K562 (cell line): Measurements from ENCODE around the gene MRPL40. TPM values are rescaled to one million over a fixed set of nuclear protein-coding genes. Genes with fewer than 3 reads are reported as not detected.

Source experiments
- E2F8 ChIP-seq: fragments of 450-650 bp; IDR thresholded peaks from 2 replicates; pipeline ENCODE4 v1.7.1; 2018; ENCODE audit warnings: mild to moderate bottlenecking, low read depth; ENCODE audit not compliant: partially characterized antibody
- MTF1 ChIP-seq: fragments of 250-450 bp; sonication (Bioruptor Pico); IDR thresholded peaks from 2 replicates; pipeline ENCODE4 v1.9.0; 2021; ENCODE audit warnings: moderate library complexity, mild to moderate bottlenecking, inconsistent platforms, borderline replicate concordance
- OTX1 ChIP-seq: fragments of 450-650 bp; formaldehyde crosslinking; IDR thresholded peaks from 2 replicates; pipeline ENCODE4 v1.4.0; 2022; ENCODE audit warnings: mild to moderate bottlenecking
- RNF219 ChIP-seq: fragments of 250-450 bp; sonication (Bioruptor Pico); IDR thresholded peaks from 2 replicates; pipeline ENCODE4 v1.5.0; 2022; ENCODE audit warnings: mild to moderate bottlenecking
- ZBTB43 ChIP-seq: sonication (generic); formaldehyde crosslinking; IDR thresholded peaks from 2 replicates; pipeline ENCODE4 v1.8.0; 2023; ENCODE audit warnings: mild to moderate bottlenecking, missing genetic modification reagents
- ZNF561 ChIP-seq: fragments of 450-650 bp; formaldehyde crosslinking; conservative IDR thresholded peaks from 2 replicates; pipeline ENCODE4 v1.4.0; 2020; ENCODE audit warnings: mild to moderate bottlenecking, moderate library complexity
- polyA plus RNA-seq, 8 experiments: library from polyadenylated mRNA; depleted of rRNA in 4 of 8; stranded (reverse) in 5 of 8; unstranded in 3 of 8; fragments of >200 nt; fragmentation: Nextera tagmentation in 2 of 8; fragmentation: Illumina TruSeq in 1 of 8; extraction: Ambion mirVana in 2 of 8; extraction: Trizol in 1 of 8; gene quantifications; 2 replicates each; pipeline versions ENCODE4 v1.2.1 to v1.2.3, GENCODE V29; 2011 to 2014; ENCODE audit warnings: inconsistent platforms in 1 of 8, missing spikeins in 1 of 8
- total RNA-seq, 7 experiments: library from RNA; depleted of rRNA in 6 of 7; stranded (reverse); fragments of >200 nt in 6 of 7; fragmentation: Illumina TruSeq in 2 of 7; extraction: Trizol in 2 of 7; gene quantifications; 2 replicates each; pipeline versions ENCODE4 v1.2.1 to v1.2.3, GENCODE V29; 2011 to 2021; ENCODE audit warnings: low replicate concordance in 1 of 7

Gene MRPL40
- total and polyA plus RNA-seq, 9 of the 15 experiments (the other 6 are each of a cell fraction or from before 2014, with no cell fraction given) = 132 to 652 (median 208) TPM

- TF ChIP-seq OTX1 (CRISPR knock-in tag) = no peak
- TF ChIP-seq E2F8 = no peak
- 0 out of 2 replicates have a peak, but pooled peaks have one; percentile 43 for TF ChIP-seq MTF1
- TF ChIP-seq RNF219 (CRISPR knock-in tag) = no peak
- no peak for TF ChIP-seq ZNF561 (CRISPR knock-in tag)
- no peak for TF ChIP-seq ZBTB43 (CRISPR knock-in tag)
Observed at GRCh38 chr22:19393704-19394103, 38.6 kb upstream of the MRPL40 start (continued).
